Thyroid gland (tissue), 4 donors: ENCODE data around the gene AGTRAP. TPM values are rescaled to one million over a fixed set of nuclear protein-coding genes. Genes with fewer than 3 reads are reported as not detected.

Experiments used
- DNase-seq, 2 donors: peaks; one replicate each; pipeline ENCODE4 v3.0.0-alpha.2; 2019
- H3K27ac ChIP-seq, 3 donors: fragments of 200-600 bp; sonication (generic); 1 replicate in 2 of 3; 2 replicates in 1 of 3; pipeline ENCODE4 v1.5.1; 2016 to 2019; ENCODE audit warnings: mild to moderate bottlenecking in 1 of 3, moderate library complexity in 1 of 3
- H3K27me3 ChIP-seq: fragments of 200-600 bp; sonication (generic); one replicate; pipeline ENCODE4 v1.5.1; 2019
- H3K36me3 ChIP-seq, 2 donors: fragments of 200-600 bp; sonication (generic); one replicate each; pipeline ENCODE4 v1.5.1; 2016 to 2019
- H3K4me1 ChIP-seq, 2 donors: fragments of 200-600 bp; sonication (generic); one replicate each; pipeline ENCODE4 v1.5.1; 2017 to 2019
- H3K4me3 ChIP-seq, 3 donors: fragments of 200-600 bp; sonication (generic); replicated peaks in 1 of 3; 1 replicate in 2 of 3; 2 replicates in 1 of 3; pipeline ENCODE4 v1.5.1; 2016; ENCODE audit warnings: mild to moderate bottlenecking in 1 of 3
- H3K9me3 ChIP-seq: fragments of 200-600 bp; sonication (generic); one replicate; pipeline ENCODE4 v1.5.1; 2017
- CTCF ChIP-seq, 6 experiments: fragments of 200-600 bp in 3 of 6; fragments of 450-650 bp in 3 of 6; sonication (generic) in 3 of 6; IDR thresholded peaks; one replicate each; pipeline ENCODE4 v1.5.1; 2016 to 2019; ENCODE audit warnings: antibody characterized with exemption in 6 of 6, mild to moderate bottlenecking in 2 of 6, inconsistent platforms in 1 of 6, moderate library complexity in 1 of 6
- POLR2A ChIP-seq, 2 donors: fragments of 450-650 bp; IDR thresholded peaks; one replicate each; pipeline ENCODE4 v1.6.1; 2017; ENCODE audit warnings: antibody characterized with exemption in 2 of 2, mild to moderate bottlenecking in 2 of 2, moderate library complexity in 1 of 2
- WGBS, 2 donors: methylation state at CpG; one replicate each; pipeline ENCODE4 v1.1.5; 2017; 5-methylcytosine and 5-hydroxymethylcytosine counted together
- intact Hi-C: fragments of 100-400 bp; cut with DNase I; formaldehyde crosslinking; loops from one replicate; pipeline ENCODE4 v1.15.1; 2023
- total RNA-seq, 4 donors: library from RNA; depleted of rRNA; stranded (reverse); fragments of >200 nt; gene quantifications; one replicate each; pipeline ENCODE4 v1.2.3, GENCODE V29; 2016

The AGTRAP gene
- total RNA-seq, 4 donors from 2014 or later, result 35.6 to 72.4 (median 63.6) TPM

- WGBS, 2 donors, result 60 to 73% methylated on average over 4 of the region's 4 CpGs
- intact Hi-C loops, result loop anchor here (5.0 kb wide), 1 partner anchor 73 kb away; no protein-coding TSS in a partner anchor
- H3K27me3 ChIP-seq, result no peaks in the 10 kb centered on the region
- no peak overlapping the region for H3K27ac ChIP-seq
- H3K4me3 ChIP-seq, result no peak overlapping the region
- TF ChIP-seq CTCF (IDR thresholded peaks at IDR 0.05) (no peak), POLR2A (IDR thresholded peaks at IDR 0.05) (no peak)
- H3K4me1 ChIP-seq, result peaks cover 4 to 6% of the 10 kb centered on the region in 2 donors
- H3K9me3 ChIP-seq, result no peaks in the 10 kb centered on the region
- DNase-seq, result no peak
- H3K36me3 ChIP-seq, result no peaks in the 10 kb centered on the region
These were observed 15.4 kb upstream of the AGTRAP start for GRCh38 chr1:11720525-11720924.

GRCh38 chr1:11721311-11721710 lies 14.6 kb upstream of the AGTRAP start:
- intact Hi-C loops, result loop anchor here (5.0 kb wide), 1 partner anchor 74 kb away; no protein-coding TSS in a partner anchor
- 81 to 90% methylated on average over 4 of the region's 4 CpGs for WGBS, 2 donors

GRCh38 chr1:11722538-11722937 lies 13.4 kb upstream of the AGTRAP start:
- no peaks in the 10 kb centered on the region for H3K36me3 ChIP-seq
- no peaks in the 10 kb centered on the region for H3K9me3 ChIP-seq
- intact Hi-C loops, result loop anchor here (5.0 kb wide), 1 partner anchor 75 kb away; no protein-coding TSS in a partner anchor
- no peak overlapping the region for H3K27ac ChIP-seq
- H3K4me3 ChIP-seq, result no peak overlapping the region
- H3K27me3 ChIP-seq, result no peaks in the 10 kb centered on the region
- no peak for DNase-seq
- WGBS, 2 donors, result 57 to 76% methylated on average over 2 of the region's 2 CpGs
- TF ChIP-seq POLR2A (IDR thresholded peaks at IDR 0.05) (no peak), CTCF (IDR thresholded peaks at IDR 0.05) (no peak)
- peaks cover 4 to 6% of the 10 kb centered on the region in 2 donors for H3K4me1 ChIP-seq

More at GRCh38 chr1:11721311-11721710, 14.6 kb upstream of the AGTRAP start:
- DNase-seq, result no peak
- TF ChIP-seq POLR2A (IDR thresholded peaks at IDR 0.05) (no peak), CTCF (IDR thresholded peaks at IDR 0.05) (no peak)
- H3K9me3 ChIP-seq, result no peaks in the 10 kb centered on the region
- H3K27me3 ChIP-seq, result no peaks in the 10 kb centered on the region
- H3K36me3 ChIP-seq, result no peaks in the 10 kb centered on the region
- peaks cover 4 to 6% of the 10 kb centered on the region in 2 donors for H3K4me1 ChIP-seq
- H3K27ac ChIP-seq, result no peak overlapping the region
- no peak overlapping the region for H3K4me3 ChIP-seq

- intact Hi-C loops, result no loop called here
- H3K27ac ChIP-seq, result no peak overlapping the region
These were observed 10.3 kb upstream of the AGTRAP start for GRCh38 chr1:11725616-11726015.

More at GRCh38 chr1:11725616-11726015, 10.3 kb upstream of the AGTRAP start:
- Histone ChIP-seq H3K9me3 (no peaks in the 10 kb centered on the region), H3K4me1 (peaks cover 0 to 8% of the 10 kb centered on the region in 2 donors), H3K4me3 (no peak overlapping the region), H3K36me3 (no peaks in the 10 kb centered on the region), H3K27me3 (no peaks in the 10 kb centered on the region)
- TF ChIP-seq CTCF (IDR thresholded peaks at IDR 0.05) (no peak), POLR2A (IDR thresholded peaks at IDR 0.05) (no peak)
- DNase-seq, result no peak
- 85 to 91% methylated on average over 5 of the region's 5 CpGs for whole genome bisulfite sequencing, 2 donors
